ENCODE measurements around the gene IQGAP2.

The IQGAP2 gene

DNA sequence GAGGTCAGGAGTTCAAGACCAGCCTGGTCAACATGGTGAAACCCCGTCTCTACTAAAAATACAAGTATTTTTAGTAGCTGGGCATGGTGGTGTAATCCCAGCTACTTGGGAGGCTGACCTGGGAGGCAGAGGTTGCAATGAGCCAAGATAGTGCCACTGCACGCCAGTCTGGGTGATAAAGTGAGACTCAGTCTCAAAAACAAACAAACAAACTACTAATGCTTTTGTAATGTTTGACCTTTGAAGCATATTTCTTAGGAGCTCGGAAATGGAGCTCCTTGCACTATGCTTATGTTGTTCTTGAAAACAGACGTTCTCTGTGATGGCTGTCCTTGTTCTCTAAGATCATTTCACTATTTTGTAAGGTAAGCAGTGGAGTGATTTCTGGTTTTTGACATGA is 214.1 kb downstream of the IQGAP2 start:
- FAIRE-seq, result no peak

DNA sequence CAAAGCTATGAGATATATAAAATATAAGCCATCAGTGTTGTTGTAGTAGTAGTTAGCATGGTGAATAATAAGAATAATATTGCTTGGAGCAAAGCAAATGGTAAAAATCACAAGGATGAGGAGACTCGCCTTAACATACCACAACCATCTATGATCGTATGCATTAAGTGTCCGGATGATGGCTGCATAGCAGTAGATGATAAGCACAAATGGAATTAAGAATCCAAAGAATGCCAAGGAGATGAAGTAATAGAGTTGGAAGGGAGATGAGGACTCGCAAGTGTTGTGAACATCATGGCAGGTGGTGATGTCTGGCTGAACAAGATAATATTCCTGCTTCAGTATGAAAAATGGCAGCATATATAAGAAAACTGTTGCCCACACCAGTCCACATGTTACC is 214.6 kb downstream of the IQGAP2 start:
- no peak for FAIRE-seq

DNA sequence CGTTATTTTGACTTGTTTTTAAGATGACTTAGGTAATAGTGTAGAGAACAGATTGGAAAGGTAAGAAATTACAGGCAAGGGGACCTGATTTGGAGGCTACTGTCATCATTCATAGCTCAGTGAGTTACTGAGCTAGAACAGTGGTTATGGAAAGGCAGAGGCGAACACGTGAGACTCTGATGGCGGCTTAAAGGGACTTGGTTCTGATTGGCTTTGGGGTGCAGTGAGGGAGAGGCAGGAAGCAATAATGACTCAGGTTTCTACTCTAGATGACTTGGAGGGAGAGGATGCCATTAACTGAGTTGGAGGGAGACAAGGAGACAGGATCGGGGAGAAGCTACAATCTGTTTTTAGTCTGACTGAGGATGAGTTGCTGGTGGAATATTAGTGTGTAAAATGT is 217.1 kb downstream of the IQGAP2 start:
- peak; percentile 95 for FAIRE-seq

DNA sequence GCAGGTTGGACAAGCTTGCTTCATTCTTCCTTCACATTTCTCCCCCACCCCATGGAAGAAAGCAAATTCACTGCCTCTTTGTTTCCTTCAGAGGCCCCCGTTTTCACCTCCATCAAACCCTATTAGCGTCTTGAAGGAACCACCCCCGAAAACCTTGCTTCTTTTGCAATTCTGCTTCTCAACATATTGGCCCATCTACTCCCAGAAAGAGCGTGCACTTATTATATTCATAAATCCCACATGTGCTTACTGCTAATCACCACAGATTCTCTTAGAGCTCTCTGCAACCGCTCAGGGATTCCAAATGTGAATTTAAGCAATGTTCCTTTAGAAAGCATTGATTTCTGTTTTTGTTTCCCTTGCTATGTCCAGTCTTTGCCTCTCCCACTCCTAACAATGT is 219.0 kb downstream of the IQGAP2 start:
- FAIRE-seq, result no peak

DNA sequence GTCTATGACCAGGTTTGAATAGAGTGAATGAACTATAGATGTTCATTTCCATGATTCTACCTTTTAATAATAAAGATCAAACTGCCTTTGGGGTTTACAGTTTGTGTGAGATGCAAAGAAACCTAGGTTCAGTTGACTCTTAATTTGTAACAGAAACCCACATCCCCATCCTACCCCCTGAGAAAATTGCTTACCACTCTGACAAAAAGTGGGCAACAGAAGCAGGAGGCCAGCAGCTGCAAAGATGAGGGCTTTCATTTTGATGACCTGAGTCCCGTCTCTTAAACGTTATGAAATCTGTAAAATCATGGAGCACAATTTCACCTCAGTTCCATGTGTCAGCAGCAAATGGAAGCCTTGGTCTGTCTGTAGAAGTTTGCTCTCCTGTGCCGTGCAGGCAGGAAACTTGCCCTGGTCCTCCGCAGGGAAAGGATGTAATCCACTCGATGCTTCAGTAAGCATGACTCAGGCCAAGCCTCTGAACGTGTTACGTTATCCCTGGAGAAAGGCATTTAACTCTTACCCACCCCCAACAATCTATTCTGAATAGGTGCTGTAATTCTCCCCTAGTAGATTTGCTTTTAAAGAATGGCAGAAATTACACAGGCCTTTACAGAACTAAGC is 220.0 kb downstream of the IQGAP2 start, which contains the start of gene F2RL2:
Gene F2RL2, minus strand, starts transcription at position 431 of the 624 bp plus-strand sequence. Its CDS starts 173 bp downstream, at position 258.
- FAIRE-seq, result peak; percentile 99

DNA sequence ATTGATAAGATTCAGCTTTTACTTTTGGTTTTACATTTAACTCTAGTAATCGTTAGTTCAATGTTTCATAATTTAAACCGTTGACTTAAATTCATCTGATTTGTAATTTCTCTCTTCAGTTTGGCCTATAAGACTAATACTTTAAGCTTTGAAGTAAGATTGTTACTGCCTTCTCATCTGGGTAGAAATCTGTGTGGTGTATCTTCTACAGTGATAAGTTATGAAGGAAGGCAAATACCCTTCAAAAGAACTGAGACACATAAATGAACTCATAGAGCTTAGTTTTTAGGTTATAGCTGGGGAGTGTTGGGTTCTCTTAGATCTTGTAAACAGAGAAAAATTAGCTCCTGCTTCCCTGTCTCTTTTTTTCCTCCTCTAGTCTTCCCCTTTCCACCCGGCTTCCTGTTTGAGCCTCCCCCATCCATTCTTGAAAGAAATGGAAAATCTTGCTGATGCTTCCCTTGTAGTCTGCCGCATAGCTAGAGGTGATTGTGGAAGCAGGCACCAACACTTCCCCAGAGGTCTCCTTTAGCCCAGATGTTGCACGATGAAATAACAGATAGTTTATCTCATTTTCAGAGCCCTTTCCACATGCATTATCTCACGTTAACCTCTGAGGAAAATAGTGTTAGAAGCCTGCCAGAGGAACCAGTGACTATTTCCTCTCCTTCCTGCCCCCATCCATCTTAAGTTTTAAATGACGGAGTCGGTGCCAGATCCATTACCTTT is 222.2 kb downstream of the IQGAP2 start:
- FAIRE-seq, result peak; percentile 86

DNA sequence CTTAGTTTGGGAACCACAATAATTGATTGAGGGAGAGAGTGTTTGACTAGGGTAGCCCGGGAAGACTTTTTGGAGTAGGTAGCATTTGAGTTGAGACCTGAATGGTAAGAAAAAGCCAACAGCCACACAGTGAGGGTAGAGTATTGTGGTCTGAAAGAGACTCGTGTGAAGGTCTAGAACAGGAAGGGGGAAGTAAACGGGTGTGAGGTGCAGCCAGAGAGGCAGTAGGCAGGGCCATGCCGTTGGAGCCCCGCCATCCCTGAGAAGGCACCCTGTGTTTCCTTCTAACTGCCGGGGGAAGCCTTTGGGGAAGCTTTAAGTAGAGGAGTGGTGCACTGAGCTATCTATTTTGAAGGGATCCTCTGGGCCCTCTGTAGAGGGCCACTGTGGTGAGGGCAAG is 223.7 kb downstream of the IQGAP2 start:
- FAIRE-seq, result no peak

DNA sequence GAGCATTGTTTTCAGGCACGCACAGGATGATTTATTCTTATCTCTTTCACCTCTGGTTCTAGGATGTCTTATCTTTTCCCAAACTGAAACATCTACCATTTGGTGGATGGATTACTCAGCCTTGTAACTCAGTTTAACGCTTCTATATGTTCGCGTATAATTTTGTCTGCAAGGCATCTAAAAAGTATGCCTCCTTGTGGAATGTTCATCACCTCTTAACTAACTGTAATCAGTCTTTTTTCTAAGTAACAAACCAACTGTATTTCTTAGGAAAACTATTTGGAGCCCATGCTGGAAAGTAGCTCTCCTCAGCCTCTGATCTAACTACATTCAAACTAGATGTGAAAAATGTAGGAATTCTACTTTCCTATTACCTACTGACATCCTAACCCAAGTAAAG is 231.6 kb downstream of the IQGAP2 start:
- peak; percentile 81 for FAIRE-seq

DNA sequence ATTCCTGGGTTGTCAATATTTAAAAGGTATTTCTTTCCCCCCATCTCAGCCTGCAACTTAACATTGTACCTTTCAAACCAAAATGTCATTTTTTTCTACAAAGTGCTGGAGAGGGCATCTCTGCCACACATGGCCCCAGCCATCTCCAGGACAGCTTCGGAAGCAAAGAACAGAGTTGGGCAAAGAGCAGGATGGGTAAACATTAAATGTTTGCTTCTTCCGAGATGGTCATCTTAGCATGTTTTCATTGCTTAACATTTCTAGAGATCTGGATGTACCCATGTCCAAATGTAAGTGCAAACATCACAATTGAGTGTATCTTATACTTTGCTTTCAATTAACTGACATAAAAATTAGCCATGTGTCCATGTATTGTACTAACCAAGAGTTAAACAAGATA is 234.4 kb downstream of the IQGAP2 start:
- FAIRE-seq, result no peak

DNA sequence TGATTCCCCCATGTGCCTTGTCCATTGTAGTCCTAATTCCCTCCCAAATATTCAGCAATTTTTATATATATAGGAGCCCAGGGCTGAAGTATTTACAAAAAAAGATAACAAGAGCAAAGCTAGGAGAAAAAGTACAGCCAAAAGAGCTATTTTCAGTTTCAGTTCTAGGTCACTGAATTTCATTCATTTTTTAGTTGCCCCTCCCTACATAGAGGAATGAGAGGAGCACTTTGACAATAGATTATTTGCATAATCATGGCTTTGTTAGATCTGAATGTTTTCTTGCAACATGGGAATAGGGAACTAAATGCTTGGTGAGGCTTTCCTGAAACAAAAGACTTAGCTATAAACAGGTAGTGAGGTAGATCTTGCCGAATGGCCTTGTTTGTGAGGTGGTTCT is 235.4 kb downstream of the IQGAP2 start:
- no peak for FAIRE-seq

DNA sequence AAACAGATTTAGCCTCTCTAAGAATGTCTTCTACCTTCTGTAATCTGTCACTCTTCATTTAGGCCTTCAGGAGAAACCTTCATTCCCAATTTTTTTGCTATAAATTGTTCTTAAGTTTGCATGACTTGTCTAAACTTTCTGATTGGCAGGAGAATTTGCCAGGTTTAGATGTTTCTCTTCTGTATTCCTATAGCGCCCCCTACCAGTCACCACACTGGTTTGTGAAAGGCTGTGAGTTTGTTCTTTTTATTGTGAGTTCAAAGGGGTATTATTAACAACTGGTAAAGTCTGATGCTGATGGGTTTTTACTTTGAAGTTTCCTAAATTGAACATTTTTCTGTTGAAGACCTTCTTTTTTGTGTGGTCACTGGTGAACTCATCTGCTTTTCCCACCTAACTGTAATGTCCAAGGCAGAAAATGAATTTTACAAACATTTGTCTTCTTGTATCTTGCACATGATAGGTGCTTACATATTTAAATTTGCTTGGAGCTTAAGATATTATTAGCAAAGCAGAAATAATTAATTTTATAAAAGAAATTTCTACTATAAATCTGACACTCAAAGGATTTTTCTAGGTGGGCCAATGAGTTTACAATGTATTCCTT is 238.5 kb downstream of the IQGAP2 start:
- FAIRE-seq, result peak; percentile 99

DNA sequence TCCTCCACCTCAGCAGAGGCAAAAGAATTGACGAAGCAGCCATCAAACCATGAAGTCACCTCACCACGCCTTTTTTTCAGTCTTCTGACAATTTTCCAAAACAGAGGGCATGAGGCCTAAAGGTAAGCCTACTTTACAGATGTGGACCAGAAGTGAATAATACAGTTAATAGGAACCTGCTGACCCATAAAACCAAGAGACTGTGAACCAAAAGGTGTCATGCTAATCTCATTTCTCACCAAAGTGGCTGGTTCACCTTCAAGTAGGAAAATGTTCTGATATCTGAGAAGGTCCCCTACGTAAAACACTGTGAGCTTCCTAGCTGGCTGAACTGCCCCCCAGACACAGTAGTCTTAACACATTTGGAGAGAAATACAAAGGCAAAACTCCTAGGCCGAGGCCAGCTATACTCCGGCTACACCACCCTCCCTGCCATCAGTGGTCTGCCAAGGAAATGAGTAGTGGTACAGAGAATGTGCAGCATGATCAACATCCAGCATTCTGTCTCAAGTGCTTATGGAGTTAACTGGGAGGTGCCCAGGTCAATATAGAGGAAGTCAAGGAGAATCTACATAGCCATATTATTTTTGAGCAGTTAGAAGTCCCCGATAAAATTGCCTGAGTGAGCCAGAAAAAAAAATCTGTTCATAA is 239.4 kb downstream of the IQGAP2 start:
- peak; percentile 99 for FAIRE-seq

DNA sequence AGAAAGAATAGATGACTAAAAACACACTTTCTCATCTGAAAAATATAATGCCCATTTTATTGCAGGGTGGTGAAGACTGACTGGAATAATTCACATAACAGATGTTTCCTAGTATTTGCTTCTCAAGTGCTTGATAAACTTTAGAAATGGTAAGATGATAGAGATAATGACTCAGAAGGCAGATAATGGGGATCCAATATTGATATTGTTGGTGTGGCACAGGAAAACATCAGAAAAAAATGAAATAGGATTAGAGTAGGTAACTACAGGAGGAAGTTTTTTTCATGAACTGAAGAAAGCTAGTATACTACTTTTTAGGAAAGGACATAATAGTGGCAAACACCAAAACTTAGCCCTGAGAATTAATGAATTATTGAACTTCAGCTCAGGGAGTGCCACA is 240.3 kb downstream of the IQGAP2 start:
- no peak for FAIRE-seq

DNA sequence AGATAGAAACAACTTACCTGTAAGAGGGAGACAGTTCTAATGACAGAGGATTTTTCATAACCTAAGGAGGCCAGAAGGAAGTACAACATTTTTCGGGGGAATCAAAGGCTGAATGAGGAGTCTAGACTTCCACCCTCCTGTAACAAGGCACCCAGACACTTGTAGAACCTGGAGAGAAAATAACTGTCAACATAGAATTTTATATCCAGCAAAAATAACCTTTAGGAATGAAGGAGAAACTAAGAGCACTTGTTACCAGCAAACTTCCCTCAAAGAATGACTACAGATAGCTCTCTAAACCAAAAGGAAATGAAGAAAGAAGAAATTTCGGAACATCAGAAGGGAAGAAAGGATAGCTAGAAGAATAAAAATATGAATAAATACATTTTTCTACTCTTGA is 246.1 kb downstream of the IQGAP2 start:
- no peak for FAIRE-seq

DNA sequence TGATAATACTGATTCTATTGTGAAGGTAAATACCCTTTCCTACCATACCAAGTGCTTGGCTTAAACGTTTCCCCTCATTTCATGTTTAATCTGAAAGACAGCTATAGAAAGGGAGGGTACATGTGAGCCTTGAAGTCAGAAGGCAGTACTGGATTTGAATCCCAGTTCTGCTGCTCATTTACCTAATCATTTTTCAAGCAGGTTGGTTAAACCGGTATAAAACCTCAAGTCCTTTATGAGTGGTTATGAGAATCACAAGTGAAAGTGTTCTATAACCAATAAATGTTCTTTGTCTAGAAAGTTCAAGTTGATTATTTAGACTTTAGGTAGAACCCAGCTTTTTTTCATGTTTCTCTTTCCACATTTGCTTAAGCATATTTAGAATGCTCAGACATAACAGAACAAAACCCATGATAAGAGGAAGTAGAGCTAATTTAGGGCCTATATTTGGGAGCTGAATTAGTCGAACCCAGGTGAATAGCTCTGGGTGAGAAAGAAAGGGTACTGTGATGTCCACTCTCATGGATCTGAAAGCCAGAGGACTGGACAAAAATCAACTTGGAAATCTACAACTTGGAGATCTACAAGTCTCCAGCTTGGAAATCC is 249.8 kb downstream of the IQGAP2 start:
- no peak for FAIRE-seq

DNA sequence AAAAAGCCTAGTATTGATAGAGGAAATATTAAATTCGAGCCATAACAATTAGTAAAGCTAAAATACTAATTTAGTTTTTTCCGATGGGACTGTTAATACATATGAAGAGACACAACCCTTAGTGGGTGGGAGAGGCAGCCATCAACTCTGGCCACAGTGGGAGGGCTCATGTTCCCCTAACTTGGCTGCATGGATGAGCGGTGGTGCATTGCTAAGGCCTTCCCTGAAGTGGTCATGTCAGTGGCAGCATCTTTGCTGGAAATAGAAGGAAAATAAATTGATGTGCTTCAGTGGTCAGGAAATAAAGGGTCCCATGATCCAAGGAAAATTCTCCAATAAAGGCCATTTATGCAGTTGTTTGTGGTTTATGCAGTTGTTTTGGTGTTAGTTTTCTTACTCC is 254.0 kb downstream of the IQGAP2 start:
- FAIRE-seq, result no peak

DNA sequence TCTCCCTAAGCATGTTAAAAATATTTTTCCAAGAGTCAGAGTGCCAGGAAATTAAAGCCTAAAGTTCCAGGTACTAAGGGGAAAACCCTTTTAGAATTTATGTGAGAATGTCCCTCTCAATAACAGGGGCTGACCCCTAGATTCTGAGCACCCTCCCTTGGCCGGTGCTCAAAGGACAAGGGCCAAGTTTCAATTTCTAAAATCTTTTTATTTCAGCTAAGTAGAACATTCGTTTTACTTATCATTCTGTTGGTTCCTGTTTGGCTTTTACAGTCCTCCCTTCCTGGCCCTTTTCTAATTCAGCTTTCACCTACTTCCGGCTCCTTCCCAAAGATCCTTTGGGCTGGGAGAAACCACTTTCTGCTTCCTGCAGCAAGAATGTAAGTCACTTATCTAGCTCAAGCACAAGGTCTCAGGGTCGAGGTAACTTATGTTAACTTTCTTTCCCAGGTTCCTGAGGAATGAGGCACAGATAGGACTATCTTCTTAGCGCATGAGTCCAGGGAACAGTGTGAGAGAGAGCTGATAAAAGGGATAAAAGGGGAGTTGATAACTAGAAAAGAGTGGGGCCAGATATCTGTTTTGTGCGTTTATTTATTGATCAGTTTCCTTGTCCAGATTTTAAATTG is 254.7 kb downstream of the IQGAP2 start:
- FAIRE-seq, result peak; percentile 88

DNA sequence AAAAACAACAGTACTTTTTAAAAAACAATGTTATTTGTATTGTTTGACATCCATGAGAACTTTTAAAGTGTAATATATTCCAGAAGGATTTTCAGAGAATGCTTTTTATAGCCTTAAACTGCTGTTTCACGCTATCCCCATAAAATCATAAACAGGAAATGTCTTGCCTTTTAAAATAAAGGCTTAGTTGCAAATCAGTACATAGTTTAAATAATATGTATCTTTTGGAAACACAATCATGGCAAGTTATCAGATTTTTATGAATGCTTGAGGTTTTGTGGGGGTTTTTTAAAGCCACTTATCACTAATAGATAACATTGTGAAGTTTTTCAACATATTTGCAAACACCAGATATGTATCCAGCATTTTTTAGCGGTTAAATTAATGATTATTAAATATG is 257.3 kb downstream of the IQGAP2 start:
- FAIRE-seq, result peak; percentile 91

DNA sequence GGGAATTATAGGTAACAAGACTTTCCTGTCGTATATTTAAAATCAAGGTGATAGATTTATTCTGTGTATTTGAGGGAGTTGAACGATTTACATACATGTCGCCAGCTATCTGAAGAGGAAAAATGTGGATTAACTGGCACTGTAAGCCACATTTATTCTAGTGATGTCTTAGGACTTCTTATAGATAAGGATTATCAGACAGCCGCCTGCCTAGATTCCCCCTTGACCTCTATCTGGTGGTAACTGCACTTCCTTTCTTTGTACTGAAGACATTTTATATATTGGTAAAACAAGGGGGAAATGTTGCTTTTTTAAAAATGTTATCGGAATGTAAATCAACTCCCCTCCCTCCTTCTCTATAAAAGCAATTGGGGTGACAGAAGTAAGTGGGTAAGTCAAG is 259.4 kb downstream of the IQGAP2 start:
- no peak for FAIRE-seq

DNA sequence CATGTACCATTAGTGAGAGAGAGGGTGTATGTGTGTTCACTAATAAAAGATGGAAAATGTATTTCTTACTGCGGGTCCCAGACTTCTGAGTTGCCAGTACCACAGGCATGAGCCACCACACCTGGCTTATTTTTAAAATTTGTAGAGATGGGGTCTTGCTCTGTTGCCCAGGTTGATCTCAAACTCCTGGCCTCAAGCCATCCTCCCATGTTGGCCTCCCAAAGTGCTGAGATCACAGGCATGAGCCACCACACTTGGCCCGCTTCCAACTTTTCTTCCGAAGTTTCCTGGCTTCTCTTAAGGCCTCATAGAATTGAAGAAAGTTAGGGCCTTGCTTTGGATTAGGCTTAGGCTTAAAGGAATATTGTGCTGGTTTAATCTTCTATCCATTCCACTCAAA is 260.5 kb downstream of the IQGAP2 start:
- no peak for FAIRE-seq

DNA sequence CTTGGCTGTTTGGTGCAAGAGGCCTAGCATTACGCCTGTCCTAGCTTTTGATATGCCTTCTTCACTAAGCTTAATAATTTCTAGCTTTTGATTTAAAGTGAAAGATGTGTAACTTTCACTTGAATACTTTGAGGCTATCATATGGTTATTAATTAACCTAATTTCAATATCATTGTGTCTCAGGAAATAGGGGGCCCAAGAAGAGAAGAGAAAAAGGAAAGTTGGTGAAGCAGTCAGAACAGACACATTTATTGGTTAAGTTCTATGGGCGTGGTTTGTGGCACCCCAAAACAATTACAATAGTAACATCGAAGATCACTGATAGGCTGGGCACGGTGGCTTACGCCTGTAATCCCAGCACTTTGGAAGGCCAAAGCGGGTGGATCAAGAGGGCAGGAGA is 261.0 kb downstream of the IQGAP2 start:
- FAIRE-seq, result no peak

DNA sequence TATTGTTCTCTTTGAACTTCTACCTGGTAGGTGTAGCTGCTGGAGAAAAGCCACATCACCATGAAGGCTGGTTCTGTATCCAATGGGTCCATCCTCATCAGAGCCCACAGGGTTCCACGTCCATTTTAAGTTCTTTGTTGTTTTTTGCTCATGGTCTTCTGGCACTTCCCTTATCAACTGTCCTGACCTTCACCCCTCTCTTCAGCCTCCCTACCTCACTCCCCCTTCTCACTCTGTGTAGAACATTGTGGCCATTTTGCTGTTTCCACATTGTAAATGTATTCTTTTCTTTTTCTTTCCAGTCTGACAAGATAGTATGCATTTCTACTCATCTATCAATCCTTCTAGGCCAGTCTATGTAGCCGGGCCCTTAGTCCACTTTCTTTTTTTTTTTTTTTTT is 264.4 kb downstream of the IQGAP2 start:
- no peak for FAIRE-seq

DNA sequence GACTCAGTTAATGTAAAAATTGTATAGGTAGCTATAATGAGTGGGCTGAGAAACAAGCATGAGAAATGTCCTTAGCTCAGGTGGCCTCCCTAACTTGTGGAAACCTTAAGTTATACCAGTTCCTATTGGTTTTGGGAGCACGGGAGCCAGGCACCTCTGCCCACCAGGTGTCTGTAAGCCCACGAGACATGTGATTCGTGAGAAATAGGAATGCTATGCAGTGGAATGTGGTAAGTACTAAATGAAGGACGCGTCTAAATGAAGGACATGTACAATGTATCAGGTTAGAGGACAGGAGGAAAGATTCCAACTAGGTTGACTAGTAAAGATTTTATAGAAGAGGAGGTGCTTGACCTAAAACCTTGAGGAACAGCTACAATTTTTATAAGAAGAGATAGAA is 266.2 kb downstream of the IQGAP2 start:
- FAIRE-seq, result peak; percentile 99
